Activated effector memory CD4-positive, alpha-beta T cell treated with anti-CD3 and anti-CD28 coated beads, Interleukin-2, amount 50 U/mL, for 16 hours (primary cell): ENCODE measurements around the gene CCT2.
A peak's percentile ranks its signal among the peaks of the same experiment; 100 is the strongest.
"Not testable (repeated sequence)": the region's sequence is repeated elsewhere in the genome, so short reads cannot be mapped to it uniquely, and the experiment has no call there.

ENCODE experiments used
- DNase-seq: peaks from one replicate; pipeline ENCODE4 v3.0.0-alpha.2; 2020

Gene CCT2

GRCh38 chr12:69589082-69589481, 3.8 kb downstream of the CCT2 start:
- no peak for DNase-seq

DNA sequence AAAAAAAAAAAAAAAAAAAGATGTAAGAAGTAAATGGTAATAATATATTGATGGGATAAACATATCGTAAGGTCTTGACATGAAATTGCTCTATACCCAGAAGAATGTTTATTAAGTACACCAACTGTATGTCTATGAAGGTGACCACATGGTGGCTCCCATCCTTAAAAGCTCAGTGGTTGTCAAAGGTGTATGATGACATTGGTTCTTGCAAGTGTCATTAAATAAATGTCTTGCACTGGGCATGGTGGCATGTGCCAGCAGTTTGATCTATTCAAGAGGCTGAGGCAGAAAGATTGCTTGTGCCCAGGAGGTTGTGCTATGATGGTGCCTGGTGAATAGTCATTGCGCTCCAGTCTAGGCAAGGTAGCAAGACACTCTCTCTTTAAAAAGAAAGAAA, 10.4 kb downstream of the CCT2 start:
- no peak for DNase-seq

- DNase-seq: no peak
Measured at GRCh38 chr12:69598174-69598753, 13.0 kb downstream of the CCT2 start.

GRCh38 chr12:69600804-69601203, 15.5 kb downstream of the CCT2 start:
- no peak for DNase-seq

- DNase-seq: no peak
Measured at GRCh38 chr12:69601962-69602685, 16.9 kb downstream of the CCT2 start.

- no peak for DNase-seq
Measured at GRCh38 chr12:69602954-69603353, 17.7 kb downstream of the CCT2 start.

- DNase-seq: not testable (repeated sequence)
Measured at GRCh38 chr12:69603556-69603955, 18.3 kb downstream of the CCT2 start.

GRCh38 chr12:69604275-69604674, 19.0 kb downstream of the CCT2 start:
- DNase-seq: not testable (repeated sequence)

DNA sequence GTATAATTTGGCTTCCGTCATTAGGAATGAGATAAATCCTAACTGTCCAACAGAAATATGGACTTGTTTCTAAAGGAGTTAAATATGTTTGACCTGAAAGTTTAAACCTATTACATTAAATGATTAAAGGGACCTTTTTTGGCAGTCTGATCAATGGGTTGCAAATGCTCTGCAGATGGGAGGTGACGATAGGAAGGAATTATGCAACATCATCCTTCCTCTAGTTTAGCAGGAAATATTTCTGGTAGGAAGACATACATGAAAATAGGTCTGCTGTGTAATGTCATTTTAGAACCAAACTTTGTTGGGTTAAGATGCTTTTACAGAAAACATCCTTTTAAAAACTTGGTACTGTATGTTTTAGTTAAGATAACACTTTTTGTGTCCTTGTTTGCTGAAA, 22.9 kb downstream of the CCT2 start:
- DNase-seq: no peak

- no peak for DNase-seq
Measured at GRCh38 chr12:69610126-69610525, 24.9 kb downstream of the CCT2 start.

GRCh38 chr12:69610729-69611128, 25.5 kb downstream of the CCT2 start, which contains the start of gene LRRC10:
LRRC10 (minus strand) TSS chr12:69610907; CDS start chr12:69610838, 69 bp downstream.
- no peak for DNase-seq

GRCh38 chr12:69613351-69613750, 28.1 kb downstream of the CCT2 start:
- no peak for DNase-seq

DNA sequence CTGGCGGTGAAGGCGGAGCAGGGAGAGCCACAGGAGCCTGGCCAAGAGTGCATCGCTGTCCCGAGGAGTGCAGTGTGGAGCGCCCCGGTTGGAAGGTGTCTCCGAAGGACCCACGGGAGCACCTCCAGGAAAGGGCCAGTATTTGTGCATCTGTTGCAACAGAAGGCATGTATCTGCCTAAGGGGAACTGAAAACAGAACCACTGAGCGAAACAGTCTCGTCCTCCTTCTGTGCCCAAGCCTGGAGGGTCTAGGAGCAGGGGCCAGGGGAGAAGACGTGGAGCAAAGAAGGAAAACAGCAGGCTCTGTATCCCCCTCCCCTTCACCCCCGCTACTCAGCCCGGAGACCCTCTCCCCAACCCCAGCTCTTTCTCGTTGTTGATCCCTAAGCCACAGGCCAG, 30.8 kb downstream of the CCT2 start:
- DNase-seq: no peak

DNA sequence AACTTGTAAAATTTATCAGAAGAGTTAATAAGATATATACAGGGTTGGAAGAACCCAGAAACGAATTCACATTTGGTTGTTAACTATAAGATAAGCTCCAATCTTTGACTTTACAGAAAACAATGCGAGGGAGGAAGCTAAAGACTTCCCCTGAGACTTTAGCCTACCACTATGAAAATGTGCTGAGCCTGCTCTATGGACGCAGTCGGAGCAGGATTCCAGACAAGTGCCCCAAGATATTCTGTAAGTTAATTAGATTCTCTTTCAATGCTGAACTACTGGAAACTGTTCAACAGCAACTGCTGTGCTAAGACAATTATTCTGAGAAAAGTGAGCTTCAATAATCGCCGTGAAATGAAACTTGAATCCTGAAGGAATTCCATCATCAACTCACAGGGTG, 33.8 kb downstream of the CCT2 start:
- DNase-seq: no peak

DNA sequence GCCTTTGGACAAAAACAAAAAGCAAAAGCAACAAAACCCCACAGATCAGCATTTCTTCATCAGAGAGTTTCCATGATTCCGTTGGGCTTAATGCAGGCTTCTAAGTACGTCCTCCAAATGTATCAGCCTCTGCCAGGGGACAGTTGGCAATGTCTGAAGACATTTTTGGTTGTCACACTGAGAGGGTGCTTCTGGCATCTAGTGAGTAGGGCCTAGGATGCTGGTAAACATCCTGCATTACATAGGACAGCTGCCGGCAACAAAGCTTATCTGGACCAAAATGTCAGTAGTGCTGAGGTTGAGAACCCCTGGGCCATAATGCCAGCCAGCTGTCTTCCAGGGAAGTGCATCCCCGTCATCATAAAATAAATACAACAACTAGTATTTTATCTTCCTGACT, 34.8 kb downstream of the CCT2 start:
- no peak for DNase-seq

- DNase-seq: no peak
Measured at GRCh38 chr12:69620921-69621320, 35.7 kb downstream of the CCT2 start.

- no peak for DNase-seq
Measured at GRCh38 chr12:69621551-69621950, 36.3 kb downstream of the CCT2 start.

DNA sequence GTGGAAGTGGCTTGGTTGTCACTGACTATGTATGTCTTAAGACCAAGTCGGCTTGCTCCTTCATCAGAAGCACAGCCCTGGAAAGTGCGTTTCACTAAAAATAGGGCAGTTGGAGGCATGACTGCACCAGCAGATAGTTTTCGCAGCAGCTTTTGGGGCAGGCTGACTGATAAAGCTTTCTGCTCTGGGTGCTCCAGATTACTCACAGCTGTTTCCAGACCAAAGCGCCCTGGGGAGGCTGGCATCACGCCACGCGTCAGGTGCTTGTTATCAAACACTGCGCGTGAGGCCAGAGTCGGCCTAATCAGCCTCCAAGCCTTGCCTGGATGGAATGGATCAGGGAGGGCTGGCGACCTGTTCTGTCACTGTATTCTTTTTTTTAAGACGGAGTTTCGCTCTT, 38.7 kb downstream of the CCT2 start:
- DNase-seq: no peak

DNA sequence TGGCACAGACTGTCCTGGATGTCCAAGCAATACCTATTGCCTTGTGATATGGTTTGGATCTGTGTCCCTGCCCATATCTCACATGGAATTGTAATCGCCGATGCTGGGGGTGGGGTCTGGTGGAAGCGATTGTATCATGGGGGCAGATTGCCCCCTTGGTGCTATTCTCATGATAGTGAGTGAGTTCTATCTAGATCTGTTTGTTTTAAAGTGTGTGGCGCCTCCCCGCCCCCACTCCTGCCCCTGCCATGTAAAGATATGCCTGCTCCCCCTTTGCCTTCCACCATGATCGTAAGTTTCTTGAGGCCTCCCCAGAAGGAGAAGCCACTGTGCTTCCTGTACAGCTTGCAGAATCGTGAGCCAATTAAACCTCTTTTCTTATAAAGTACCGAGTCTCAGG, 42.2 kb downstream of the CCT2 start:
- DNase-seq: no peak

DNA sequence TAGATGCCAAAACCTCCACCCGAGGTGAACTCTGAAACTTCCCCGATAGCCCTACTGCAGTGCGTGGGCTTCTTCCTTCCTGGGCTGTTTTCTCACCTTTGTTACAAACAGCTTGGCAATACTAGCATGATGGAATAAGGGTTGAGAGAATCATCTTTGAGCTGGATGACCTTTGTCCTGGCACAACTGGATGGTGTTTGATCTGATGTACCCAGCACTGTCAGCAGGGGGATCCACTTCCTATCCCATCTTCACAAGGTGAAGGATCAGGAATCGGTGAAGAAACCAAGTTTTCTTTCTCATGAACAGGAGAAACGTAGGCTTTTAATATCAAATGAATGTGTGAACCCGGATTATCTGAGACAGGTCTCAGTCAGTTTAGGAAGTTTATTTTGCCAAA, 44.9 kb downstream of the CCT2 start:
- no peak for DNase-seq

DNA sequence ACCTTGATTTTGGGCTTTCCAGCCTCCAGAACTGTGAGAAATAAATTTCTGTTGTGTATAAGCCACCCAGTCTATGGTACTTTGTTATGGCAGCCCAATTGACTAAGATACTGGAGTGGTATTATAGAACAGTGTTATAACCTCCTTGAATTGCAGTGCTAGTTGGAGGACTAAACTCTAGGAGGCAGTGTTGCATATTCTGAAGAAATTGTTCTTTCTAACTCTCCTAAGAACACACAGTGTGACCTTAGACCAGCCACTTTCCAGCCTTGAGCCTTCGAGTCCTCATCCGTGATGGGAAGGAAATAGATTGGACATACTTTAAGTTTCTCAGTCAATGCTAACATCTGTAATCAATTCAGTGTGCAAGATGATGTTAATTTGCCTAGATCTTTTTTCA, 47.8 kb downstream of the CCT2 start:
- DNase-seq: no peak

GRCh38 chr12:69639400-69640016, 54.2 kb downstream of the CCT2 start:
- DNase-seq: peak; percentile 84

GRCh38 chr12:69641546-69641945, 56.3 kb downstream of the CCT2 start:
- no peak for DNase-seq

GRCh38 chr12:69642531-69642930, 57.3 kb downstream of the CCT2 start:
- no peak for DNase-seq
